Kidney tubule cell (primary cell): ENCODE data around the gene PRKCD.

Experiments used
- DNase-seq: peaks from one replicate; pipeline ENCODE4 v3.0.0-alpha.2; 2018; ENCODE audit warnings: low spot score

Gene PRKCD

DNA sequence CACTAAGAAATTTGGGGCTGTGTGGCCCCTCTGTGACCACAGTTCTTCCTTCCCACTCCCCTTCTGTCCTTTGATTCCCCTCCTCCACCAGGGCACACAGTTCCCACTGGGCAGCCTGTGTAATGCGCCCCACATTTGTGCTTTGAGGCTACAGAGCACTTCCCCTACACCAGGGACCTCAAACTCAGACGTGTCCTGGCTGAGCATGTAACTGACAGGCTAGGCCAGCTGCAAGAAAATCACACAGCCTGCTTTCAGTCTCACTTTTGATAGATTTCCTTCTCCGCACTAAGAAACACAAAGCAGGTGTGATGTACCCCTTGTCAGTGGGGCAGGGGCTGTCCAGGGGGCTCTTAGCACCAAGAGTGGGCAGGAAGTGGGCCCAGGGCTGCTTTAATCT, 29.6 kb downstream of the PRKCD start:
- no peak for DNase-seq

DNA sequence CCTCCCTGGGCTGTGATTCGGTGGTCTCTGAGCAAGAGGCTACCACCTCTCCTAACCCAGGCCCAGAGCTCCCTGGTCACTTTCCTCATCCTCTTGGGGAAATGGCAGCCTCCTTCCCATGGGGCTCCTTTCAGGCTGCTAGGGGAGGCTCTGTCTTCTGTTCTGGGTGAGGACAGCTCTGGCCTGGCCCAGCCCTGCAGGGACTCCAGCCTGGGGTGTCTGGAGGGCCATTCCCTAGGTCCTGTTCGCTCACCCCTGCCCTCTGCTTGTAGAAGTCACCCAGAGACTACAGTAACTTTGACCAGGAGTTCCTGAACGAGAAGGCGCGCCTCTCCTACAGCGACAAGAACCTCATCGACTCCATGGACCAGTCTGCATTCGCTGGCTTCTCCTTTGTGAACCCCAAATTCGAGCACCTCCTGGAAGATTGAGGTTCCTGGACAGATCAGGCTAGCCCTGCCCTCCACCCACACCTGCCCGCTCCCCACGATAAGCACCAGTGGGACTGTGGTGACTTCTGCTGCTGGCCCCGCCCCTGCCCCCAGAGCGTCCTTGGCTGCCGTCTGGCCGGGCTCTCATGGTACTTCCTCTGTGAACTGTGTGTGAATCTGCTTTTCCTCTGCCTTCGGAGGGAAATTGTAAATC, 30.9 kb downstream of the PRKCD start:
- DNase-seq: no peak

DNA sequence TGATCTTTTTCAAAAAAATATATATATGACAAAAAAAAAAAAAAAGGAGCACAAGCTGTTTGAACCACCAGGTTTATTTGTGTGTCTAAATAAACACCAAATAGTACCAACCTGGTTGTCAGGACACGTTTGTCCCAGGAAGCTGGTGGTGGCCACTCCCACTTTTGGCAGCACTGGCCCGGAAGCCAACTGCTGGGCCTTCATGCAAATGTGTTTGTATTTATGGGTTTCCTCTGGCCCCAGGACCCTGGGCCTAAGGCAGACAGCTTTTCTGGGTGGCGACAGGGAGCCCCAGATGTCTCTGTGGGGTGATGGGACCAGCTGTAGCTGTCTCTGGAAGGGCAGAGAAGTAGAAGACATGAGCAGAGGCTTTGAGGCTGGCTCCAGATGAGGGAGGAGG, 31.6 kb downstream of the PRKCD start:
- no peak for DNase-seq

DNA sequence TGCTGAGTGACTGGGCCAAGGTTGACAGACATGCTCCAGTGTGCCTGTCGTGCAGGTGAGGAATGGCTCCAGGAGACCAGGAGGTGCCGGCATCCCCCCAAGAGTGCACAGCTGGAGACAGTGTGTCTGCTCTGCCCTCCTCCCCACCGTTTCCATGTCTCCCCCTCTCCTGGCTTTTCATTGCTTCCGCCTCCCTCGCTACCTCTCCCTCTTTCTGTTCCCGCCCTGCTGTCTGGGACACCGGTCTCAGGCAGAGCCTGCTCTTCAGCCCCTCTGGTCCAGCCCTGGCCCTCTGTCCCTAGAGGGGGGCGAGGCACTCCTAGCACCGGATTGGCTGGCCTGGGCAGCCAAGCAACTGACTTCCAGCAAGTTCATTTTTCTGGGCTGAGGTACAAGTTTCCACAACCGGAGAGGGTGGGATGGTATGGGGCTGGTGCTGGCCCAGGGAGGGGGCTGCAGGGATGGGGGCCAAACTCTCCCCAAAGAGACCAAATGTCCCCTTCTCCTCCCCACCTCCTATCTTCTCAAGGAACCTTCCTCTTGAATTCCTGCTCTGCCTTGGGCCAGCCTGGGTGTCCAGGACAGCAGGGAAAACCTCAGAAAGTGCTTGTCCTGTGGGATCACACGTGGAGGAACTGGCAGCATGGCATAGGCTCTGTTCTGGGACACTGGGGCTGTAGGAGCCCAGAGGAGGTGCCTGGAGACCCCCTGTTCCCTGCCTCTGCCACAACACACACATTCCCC, 32.6 kb downstream of the PRKCD start:
- DNase-seq: no peak

DNA sequence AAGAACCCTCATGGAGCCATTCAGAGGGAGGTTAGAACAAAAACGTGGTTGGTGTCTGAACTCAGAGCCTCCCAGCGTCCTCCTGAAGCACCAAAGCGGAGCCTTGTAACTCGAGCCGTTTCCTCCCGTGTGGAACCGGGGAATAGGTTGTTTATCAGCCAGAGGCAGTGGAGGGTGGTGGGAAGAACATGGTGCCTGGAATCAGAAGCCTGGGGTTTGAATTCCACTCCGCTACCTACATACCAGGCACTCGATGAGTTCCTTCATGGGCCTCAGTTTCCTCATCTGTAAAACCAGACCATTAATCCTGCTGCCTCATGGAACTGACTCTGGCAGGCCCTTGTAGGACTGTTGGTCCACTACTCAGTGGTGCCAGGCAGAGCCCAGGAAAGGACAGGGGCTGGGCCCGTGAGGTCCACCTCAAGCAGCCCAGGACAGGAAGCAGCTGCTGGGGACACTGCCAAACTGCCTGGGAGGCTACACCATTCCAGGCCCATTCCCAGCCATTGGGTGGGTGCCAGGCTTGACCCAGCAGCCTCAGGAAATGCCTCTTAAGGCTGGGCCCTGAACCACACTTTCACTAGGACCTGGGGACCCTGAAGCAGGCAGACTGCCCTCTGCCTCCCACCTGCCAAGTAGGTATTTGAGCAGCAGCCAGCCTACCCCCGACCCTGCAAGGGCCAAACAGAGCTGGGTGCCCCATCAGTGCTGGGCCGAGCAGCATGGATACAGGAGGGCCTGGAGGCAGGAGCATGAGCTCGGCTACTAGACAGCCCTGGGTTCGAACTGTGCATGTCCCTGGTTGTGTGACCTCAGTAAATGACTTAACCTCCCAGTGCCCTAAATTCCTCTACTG, 33.4 kb downstream of the PRKCD start:
- DNase-seq: peak; percentile 53

DNA sequence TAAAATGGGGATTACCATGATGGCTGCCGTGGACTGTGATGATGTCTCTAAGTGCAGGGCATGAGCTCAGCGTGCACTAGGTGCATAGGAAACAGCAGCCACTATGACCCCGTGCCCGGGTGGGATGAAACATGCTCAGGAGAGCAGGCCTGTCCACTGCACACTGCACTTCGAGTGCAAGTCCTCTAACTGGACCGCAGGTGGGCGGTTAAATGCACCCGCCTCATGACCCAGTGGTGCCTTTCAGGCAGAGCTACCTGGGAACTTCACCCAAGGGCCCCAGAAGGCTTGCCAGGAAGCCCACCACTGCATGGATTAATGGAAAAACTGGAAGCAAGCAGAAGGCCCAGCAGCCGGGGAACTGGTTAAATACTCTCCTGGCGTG, 34.0 kb downstream of the PRKCD start:
- DNase-seq: no peak

DNA sequence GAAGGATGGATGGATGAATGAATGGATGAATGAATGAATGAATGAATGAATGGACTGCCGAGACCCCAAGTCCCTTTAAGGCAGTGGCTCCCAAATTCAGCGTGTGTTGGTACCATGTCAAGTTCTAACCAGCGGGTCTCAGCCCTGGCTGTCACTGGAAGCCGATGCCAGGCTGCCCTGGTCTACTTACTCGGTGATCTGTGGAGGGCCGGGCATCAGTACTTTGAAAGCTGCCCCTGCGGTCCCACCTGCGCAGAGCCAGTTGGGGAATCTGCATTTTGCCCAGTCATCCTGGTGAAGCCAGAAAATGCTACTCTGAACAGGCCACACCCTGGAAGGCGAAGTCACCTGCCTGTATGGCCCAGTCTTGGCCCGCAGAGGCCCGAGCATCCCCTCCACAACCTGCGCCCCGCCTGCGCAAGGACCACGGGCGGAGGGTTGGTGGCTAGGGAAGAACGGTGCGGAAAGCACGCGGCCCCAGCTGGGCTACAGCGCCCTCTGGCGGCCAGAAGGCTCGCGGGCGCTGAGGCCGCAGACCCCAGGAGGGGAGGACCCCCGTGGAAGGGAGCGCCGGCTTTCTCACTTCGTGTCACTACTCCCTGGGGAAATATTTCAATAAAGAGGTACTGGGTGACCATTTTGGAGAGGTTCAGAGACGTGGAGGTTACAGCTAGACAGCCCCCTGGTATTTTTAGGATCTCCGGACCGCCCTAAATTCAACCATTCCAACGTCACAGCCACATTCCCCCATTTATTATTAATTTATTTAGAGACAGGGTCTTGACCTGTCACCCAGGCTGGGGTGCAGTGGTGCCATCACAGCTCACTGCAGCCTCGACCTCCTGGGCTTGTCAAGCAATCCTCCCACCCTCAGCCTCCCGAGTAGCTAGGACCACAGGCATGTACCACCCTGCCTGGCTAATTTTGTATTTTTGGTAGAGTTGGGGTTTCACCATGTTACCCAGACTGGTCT, 34.9 kb downstream of the PRKCD start:
- peak; percentile 50 for DNase-seq

DNA sequence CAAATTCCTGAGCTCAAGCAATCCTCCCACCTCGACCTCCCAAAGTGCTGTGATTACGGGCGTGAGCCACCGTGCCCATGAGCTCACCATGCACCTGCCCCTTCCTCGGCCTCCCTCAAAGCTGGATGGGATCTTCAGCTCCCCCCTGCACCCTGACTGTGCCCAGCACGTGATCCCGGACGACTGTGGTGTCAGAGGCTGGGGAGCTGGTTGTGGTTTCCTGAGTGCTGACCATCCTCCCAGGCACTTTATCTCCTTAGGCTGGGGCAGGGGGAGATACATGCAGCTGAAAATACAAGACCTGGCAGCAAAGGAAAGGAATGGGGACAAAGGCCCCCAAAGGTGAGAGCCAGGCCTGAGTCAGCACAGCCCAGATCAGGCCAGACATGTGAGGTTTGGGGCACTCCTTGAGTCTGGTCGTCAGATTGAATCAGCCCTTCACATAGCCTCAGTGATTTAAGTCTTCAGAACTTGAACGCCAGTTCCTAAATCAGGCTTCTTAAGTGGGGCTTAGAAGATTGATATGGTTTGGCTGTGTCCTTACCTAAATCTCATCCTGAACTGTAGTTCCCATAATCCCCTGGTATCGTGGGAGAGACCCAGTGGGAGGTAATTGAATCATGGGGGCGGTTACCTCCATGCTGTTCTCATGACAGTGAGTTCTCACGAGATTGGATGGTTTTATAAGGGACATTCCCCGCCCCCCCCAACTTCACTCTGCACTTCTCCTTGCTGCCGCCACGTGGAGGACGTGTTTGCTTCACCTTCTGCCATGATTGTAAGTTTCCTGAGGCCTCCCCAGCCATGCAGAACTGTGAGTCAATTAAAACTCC, 35.8 kb downstream of the PRKCD start:
- DNase-seq: peak; percentile 17

DNA sequence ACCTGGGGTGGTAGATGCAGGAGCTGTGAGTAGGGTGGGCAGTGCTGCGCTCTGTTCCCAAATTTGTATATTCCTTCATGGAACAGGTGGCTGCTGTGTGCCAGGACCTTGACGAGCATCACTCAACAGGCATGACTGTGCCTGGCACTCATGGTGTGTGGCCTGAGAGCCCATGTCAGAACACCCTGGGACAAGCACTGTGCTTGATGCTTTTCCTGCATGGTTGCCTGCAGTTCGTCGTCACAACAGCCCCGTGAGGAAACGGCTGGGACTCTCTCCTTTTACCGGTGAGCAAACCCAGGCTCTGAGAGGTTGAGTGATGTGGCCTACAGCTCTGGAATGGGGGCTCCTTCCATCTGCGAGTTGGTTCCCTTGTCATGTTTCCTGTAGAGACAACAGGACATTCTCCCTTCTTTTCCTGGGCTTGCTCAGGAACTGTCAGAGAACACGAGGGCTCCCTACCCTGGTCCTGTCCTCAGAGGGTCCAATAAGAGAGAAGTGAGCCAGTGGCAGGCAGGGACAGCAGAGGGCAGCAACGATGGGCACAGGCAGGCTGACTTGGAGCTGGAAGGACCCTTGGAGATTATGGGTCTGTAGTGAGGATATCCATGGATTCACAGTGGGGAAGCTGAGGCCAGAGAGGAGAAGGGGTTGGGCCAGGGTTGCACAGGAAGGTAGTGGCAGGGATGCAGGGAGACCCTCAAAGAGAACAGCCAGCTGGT, 37.4 kb downstream of the PRKCD start:
- no peak for DNase-seq

DNA sequence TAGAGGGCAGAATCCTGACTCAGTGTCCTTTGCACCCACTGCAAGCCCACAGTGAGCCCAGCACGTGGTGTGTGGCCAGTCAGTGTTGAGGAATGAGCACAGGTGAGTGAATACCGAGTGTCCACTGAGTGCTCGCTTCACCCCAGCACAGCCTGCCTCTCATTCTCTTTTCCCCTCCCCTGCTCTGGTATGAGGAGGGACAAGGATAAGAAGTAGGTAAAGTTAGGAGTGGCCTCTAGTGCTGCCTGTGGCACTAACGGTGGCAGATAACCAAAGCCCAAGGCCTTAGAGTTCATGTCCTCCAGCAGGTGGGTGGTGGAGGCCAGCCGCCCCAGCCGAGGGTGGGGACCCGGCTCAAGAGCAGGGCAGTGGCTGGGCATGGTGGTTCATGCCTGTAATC, 38.0 kb downstream of the PRKCD start:
- no peak for DNase-seq

DNA sequence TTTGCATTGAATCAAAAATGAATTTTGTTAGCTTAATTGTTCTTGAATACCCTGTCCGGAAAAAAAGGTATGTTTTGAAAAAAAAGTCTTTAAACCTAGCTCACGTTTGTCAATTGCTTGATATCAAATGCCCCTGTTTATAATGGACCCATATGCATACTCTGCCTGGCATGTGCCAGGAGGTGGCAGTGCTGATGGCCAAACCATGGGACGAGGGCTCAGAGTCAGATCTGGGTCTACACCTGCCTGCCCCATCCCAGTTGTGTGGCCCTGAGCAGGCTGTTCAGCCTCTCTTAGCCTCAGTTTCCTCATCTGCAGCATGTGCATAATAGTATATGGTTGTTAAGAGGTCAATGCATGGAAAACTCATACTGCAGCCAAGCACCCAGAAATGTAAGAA, 38.8 kb downstream of the PRKCD start:
- no peak for DNase-seq

DNA sequence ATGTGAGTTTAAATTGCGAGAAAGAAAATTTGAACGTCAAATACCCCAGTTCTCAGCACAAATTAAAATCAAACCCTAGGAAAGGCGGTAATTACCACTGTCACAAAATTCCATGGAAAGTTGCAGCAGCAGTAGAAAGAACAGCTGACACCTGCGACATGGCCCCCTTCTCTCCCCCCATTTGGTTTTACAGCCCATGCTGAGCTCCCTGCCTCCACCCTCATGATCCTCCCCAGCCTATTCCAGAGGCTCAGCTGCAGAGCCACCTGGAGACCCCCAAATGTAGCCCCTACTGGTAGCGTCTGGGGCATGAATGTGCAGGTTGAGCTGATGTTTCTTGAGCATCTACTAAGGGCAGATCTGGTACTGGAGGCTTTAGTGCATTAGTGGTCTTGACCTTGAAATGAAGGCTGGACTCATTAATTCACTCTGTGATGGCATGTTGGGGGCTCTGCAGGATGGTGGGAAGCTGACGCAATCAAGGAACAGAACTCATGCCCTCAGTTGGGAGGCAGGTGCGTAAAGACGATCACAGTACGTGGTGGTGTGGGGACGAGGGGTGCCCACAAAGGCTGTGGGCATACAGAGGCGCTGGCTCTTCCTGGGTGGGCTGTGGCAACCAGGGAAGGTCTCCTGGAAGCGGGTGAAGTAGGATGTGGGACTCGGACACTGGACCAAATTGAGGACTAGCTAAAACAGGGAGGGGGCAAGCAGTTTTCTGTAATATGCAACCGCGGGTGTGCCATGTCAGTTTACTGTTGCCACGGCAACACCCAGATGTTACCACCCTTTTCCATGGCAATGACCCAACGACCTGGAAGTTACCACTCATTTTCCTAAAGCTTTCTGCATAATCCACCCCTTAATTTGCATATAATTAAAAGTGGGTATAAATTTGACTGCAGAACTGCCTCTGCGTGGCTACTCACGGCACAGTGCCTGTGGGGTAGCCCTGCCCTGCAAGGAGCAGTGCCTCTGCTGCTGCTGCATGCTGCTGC, 39.8 kb downstream of the PRKCD start:
- no peak for DNase-seq

DNA sequence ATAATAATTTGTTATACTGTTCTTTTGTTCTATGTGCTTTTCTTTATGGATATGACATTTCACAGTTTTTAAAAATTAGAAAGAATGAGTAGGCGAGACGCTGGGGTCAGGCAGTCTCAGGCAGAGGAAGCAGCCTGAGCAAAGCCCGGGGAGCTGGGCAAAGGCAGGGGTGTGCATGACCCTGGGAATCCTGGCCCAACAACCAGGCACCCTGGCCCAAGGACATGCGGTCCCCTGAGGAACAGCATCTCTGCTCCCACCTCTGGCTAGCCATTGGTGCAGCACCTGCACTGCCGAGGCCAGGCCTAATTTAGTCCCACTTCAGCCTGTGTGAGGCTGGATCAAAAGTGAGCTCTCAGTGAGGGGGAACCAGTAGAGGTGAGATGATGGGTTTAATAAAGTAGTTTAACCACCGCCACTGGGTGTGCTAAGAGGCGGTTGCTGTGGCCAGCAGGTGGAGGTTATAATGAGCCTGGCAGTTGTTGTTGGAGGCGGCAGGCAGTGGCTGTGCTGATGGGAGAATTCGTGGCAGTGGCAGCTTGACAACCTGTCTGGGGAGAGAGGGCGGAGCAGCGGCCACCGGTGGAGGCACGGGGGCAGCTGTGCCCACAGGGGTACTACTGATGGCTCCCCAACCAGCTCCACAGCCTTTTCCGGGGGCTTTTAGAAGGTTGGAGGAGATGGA, 41.5 kb downstream of the PRKCD start:
- DNase-seq: no peak

DNA sequence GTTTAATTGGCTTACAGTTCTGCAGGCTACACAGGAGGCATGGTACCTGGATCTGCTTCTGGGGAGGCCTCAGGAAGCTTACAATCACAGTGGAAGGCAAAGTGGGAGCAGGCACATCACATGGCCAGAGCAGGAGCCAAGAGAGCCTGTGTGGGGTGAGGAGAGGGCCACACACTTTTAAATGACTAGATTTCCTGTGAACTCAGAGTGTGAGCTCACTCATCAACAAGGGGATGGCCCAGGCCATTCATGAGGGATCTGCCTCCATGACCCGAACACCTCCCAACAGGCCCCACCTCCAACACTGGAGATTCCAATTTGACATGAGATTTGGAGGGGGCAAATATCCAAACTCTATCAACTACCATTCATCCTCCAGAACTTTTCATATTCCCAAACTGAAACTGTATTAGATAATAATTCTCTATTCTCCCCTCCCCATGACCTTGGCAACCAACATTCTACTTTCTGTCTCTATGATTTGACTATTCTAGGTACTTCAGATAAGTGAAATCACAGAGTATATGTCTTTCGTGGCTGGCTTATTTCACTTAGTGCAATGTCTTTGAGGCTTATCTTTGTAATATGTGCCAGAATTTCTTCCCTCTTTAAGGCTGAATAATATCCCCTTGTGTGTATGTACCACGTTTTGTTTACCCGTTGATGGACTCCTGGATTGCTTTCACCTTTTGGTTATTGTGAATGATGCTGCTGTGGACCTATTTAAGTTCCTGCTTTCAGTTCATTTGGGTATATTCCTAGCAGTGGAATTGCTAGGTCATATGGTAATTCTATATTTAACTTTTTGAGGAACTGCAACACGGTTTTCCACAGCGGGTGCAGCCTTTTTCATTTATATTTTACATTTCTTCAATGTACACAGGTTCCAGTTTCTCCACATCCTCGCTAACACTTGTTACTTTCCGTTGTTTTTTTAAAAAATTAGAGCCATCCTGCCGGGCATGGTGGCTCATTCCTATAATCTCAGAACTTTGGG, 51.0 kb downstream of the PRKCD start:
- no peak for DNase-seq

DNA sequence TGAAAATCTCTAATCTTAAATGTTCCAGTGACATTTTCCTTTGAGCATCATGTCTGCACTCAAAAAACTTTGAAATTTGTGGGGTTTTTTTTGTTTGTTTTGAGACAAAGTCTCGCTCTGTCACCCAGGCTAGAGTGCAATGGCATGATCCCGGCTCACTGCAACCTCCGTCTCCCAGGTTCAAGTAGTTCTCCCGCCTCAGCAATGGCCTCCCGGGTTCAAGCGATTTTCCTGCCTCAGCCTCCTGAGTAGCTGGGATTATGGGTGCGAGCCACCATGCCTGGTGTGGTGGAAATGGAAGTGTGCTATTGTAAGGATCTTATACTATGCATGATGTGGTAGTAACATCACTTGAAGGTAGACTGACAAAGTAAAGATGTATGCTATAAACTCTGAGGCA, 52.3 kb downstream of the PRKCD start:
- DNase-seq: no peak

DNA sequence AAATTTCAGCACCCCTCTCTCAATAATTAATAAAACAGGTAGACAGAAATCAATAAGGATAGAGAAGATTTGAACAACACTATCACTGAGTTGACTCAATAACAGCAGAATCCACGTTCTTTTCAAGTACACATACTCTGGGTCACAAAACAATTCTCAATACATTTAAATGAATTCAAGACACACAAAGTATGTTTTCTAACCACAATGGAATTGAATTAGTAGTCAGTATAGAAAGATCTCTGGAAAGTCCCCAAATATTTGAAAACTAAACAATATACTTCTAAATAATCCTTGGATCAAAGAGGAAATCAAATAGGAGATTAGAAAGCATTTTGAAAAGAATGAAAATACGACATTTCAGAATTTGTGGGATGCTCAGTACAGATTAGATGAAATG, 54.8 kb downstream of the PRKCD start:
- DNase-seq: no peak

DNA sequence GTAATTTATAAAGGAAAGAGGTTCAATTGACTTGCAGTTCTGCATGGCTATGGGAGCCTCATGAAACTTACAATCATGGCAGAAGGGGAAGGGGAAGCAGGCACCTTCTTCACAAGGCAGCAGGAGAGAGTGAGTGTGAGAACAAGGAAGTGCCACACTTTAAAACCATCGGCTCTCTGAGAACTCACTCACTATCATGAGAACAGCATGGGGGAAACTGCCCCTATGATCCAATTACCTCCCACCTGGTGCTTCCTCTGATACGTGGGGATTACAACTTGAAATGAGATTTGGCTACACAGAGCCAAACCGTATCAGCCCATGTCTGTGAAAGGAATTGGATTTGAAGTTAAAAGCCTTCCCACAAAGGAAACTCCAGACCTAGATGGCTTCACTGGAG, 55.7 kb downstream of the PRKCD start:
- DNase-seq: no peak
